BJ (cell line): Measurements from ENCODE around the gene RNF121. TPM values are rescaled to one million over a fixed set of nuclear protein-coding genes. Genes with fewer than 3 reads are reported as not detected.

ENCODE experiments used
- CTCF ChIA-PET: fragments of 350-600 bp; formaldehyde crosslinking; extraction: SDS; loops from one replicate; lab custom pipeline; 2021; ENCODE audit warnings: antibody characterized with exemption, inconsistent platforms; lab: Yijun Ruan, JAX
- POLR2A ChIA-PET: fragments of 300-600 bp; sonication (Branson Sonifier 250); formaldehyde crosslinking; extraction: SDS; loops from one replicate; lab custom pipeline; 2021; ENCODE audit warnings: antibody characterized with exemption; lab: Charles Lee
- DNase-seq: peaks from one replicate; pipeline ENCODE4 v3.0.0-alpha.2; 2011; ENCODE audit warnings: low read depth
- H3K27me3 ChIP-seq: 2 replicates; pipeline ENCODE4 v1.6.0; 2011; ENCODE audit warnings: low read length; ENCODE audit not compliant: control insufficient read depth, insufficient read depth
- H3K36me3 ChIP-seq: 2 replicates; pipeline ENCODE4 v1.5.1; 2011; ENCODE audit warnings: low read length; ENCODE audit not compliant: control insufficient read depth, insufficient read depth
- H3K4me3 ChIP-seq: 2 replicates; pipeline ENCODE4 v1.5.1; 2011; ENCODE audit warnings: low read depth, mild to moderate bottlenecking, control low read depth, low read length
- polyA plus RNA-seq: library from polyadenylated mRNA; depleted of rRNA; stranded (reverse); fragments of >200 nt; gene quantifications from 2 replicates; pipeline ENCODE4 v1.2.3, GENCODE V29; 2011
- TF ChIP-seq, protein P1 (sequence below): IDR thresholded peaks from 2 replicates; pipeline ENCODE4 v1.5.1; 2011; ENCODE audit warnings: low read depth, mild to moderate bottlenecking, control low read depth, inconsistent platforms, low read length, moderate library complexity; ENCODE audit not compliant: insufficient read depth

The RNF121 gene
- polyA plus RNA-seq, 1 experiment, result 77.3 TPM

DNA sequence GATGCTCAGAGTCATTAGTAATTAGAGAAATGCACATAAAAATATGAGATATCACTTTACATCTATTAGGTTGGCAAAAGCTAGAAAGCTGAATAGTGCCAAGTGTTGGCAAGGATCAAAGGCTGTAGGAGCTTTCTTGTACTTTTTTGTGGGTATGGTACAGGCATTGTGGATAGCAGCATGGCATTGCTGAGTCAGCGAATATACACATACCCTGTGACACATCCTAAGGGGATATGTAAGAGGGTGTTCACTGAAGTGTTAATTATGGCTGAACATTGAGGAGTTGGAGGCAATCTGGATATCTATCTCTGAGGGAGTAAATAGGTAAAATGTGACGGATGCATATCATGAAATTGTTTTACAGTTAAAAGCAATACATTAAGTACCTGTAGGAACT, 42.8 kb downstream of the RNF121 start:
- Histone ChIP-seq H3K4me3 (no peak overlapping the region), H3K27me3 (no peaks in the 10 kb centered on the region), H3K36me3 (0 out of 2 replicates have a peak, but pooled peaks cover 1% of the 10 kb centered on the region)
- ChIA-PET CTCF (interaction anchor here (1.1 kb wide), 1 partner anchor 9 kb away, joined by 4 read pairs; no protein-coding TSS in a partner anchor), POLR2A (no interaction called here)
- no peak for DNase-seq
- TF ChIP-seq, protein P1, sequence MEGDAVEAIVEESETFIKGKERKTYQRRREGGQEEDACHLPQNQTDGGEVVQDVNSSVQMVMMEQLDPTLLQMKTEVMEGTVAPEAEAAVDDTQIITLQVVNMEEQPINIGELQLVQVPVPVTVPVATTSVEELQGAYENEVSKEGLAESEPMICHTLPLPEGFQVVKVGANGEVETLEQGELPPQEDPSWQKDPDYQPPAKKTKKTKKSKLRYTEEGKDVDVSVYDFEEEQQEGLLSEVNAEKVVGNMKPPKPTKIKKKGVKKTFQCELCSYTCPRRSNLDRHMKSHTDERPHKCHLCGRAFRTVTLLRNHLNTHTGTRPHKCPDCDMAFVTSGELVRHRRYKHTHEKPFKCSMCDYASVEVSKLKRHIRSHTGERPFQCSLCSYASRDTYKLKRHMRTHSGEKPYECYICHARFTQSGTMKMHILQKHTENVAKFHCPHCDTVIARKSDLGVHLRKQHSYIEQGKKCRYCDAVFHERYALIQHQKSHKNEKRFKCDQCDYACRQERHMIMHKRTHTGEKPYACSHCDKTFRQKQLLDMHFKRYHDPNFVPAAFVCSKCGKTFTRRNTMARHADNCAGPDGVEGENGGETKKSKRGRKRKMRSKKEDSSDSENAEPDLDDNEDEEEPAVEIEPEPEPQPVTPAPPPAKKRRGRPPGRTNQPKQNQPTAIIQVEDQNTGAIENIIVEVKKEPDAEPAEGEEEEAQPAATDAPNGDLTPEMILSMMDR, result no peak

DNA sequence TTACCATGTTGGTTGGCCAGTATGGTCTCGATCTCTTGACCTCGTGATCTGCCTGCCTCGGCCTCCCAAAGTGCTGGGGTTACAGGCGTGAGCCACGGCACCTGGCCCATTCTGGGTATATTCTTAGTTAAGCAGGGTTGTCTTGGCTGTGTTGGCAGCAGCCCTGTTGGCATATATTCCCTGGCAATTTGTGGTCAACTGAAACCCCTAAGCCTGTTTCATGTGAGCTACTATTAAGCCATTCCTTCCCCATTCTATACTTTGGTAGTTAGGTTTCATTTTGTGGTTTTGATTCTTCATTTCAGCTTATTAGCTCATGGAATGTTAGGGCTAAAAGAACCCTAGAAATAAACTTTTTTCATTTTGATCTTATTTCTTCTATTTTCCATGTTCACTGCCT, 47.7 kb downstream of the RNF121 start:
- POLR2A ChIA-PET, result interaction anchor here (0.6 kb wide), 1 partner anchor 19 kb away, joined by 4 read pairs; no protein-coding TSS in a partner anchor
- TF ChIP-seq, protein P1, result no peak
- Histone ChIP-seq H3K4me3 (no peak overlapping the region), H3K27me3 (no peaks in the 10 kb centered on the region), H3K36me3 (peaks cover 3% of the 10 kb centered on the region; the same call in 1 of the 2 replicates)
- CTCF ChIA-PET, result interaction anchor here (0.7 to 5.0 kb wide), 21 partner anchors 8 to 458 kb away, joined by 3 to 38 read pairs (median 6); partner anchors contain the start of gene CLPB
- DNase-seq, result no peak

DNA sequence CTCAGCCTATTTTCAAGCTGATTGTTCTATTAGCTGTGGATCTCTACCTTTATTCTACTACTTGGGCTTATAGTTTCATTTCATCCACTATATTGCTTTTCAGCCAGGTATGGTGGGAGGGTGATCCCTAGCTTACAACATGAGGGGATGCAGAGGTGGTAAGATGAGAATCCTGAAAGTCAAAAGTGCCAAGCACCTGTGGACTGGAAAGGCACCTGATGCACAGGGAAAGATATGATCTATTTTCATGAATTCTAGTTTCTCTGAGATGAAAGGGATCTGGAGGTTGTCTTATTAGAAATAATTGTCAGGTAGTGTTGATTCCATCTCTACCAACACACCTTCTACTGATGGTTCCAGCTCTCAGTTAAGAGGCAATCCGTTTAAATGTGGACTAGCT, 48.2 kb downstream of the RNF121 start:
- TF ChIP-seq, protein P1, result no peak
- DNase-seq, result no peak
- H3K36me3 ChIP-seq, result peaks cover 3% of the 10 kb centered on the region; the same call in 1 of the 2 replicates
- no peak overlapping the region for H3K4me3 ChIP-seq
- no peaks in the 10 kb centered on the region for H3K27me3 ChIP-seq
- ChIA-PET CTCF (interaction anchor here (0.7 to 5.0 kb wide), 33 partner anchors 9 to 470 kb away, joined by 3 to 38 read pairs (median 4); partner anchors contain the start of gene CLPB), POLR2A (no interaction called here)

DNA sequence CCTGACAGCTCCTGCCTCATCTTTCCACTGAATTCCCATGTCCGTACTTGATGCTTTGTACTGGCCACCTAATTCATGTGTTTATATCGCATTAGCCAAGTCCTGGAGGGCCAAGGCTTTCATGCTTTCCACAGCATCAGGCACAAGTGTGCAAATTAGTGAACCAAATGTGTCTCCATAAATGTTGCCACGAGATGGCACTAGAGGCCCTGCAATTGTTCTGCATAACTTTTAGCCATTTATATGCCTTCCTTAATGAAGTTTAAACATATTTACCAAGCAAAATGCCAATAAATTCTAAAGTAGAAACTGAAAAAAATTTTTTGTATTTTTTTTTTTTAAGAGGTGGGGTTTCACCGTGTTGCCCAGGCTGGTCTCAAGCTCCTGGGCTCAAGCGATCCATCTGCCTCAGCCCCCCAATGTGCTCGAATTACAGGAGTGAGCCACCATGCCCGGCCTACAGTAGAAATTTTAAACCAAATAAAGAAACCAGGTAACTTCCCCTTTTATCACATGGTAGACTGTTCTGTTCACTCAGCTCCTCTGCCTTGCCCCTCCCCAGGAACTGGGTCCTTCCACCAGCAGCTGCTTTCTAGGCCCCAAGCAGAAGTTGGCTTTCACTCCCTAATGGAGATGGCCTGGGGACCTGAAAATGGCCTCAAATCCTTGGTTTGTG, 49.0 kb downstream of the RNF121 start:
- Histone ChIP-seq H3K27me3 (no peaks in the 10 kb centered on the region), H3K36me3 (peaks cover 3% of the 10 kb centered on the region; the same call in 1 of the 2 replicates), H3K4me3 (no peak overlapping the region)
- no peak for DNase-seq
- POLR2A ChIA-PET, result no interaction called here
- CTCF ChIA-PET, result interaction anchor here (0.7 to 5.0 kb wide), 40 partner anchors 9 to 470 kb away, joined by 3 to 38 read pairs (median 4); partner anchors contain the start of gene CLPB
- TF ChIP-seq, protein P1, result peak; percentile 76

DNA sequence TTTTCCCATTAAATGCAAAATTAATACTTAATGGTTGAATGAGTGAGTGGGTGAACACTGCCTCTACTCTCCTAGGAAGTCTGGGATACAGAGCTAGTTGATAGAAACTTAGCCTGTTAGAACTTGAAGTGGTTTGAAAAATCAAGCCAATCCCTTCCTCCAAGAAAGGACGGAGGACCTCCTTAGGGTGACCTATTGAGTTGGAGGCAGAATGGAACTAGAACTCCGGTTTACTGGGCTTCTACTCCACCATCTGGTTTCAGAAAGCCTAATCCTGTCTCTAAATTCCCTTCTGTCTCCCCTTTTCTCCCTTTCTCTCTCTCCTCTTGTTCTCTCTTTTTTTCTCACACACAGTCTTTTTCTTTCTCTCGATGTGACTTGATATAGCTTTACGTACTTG, 50.2 kb downstream of the RNF121 start:
- TF ChIP-seq, protein P1, result no peak
- Histone ChIP-seq H3K27me3 (no peaks in the 10 kb centered on the region), H3K4me3 (no peak overlapping the region), H3K36me3 (peaks cover 6% of the 10 kb centered on the region)
- CTCF ChIA-PET, result interaction anchor here (1.0 to 5.0 kb wide), 13 partner anchors 8 to 459 kb away, joined by 3 to 38 read pairs (median 10); partner anchors contain the start of gene CLPB
- POLR2A ChIA-PET, result no interaction called here
- DNase-seq, result no peak
